ENCODE data around the gene WDR48. TPM values are rescaled to one million over a fixed set of nuclear protein-coding genes. Genes with fewer than 3 reads are reported as not detected.

WDR48 gene
- total RNA-seq, 1 donor from 2014 or later, result 48.9 TPM

GRCh38 chr3:39143051-39143885, 91.5 kb downstream of the WDR48 start:
- CTCF ChIA-PET, result no interaction called here
- no peak for DNase-seq
- Mint-ChIP-seq H3K4me1 (peaks cover 60% of the 10 kb centered on the region), H3K27me3 (no peaks in the 10 kb centered on the region), H3K9me3 (no peaks in the 10 kb centered on the region), H3K4me3 (no peak overlapping the region), H3K36me3 (ENCODE audit: low read depth) (peaks cover 78% of the 10 kb centered on the region), H3K27ac (no peak overlapping the region)
- TF ChIP-seq CTCF (IDR thresholded peaks at IDR 0.05), result no peak
- no peak for ATAC-seq (ENCODE audit: low read depth)
- intact Hi-C loops (cut with micrococcal nuclease), result no loop called here
- POLR2A ChIA-PET, result no interaction called here

GRCh38 chr3:39144095-39144747, 92.4 kb downstream of the WDR48 start:
- Mint-ChIP-seq H3K9me3 (no peaks in the 10 kb centered on the region), H3K4me3 (no peak overlapping the region), H3K27me3 (no peaks in the 10 kb centered on the region), H3K4me1 (peaks cover 70% of the 10 kb centered on the region), H3K36me3 (ENCODE audit: low read depth) (peaks cover 76% of the 10 kb centered on the region), H3K27ac (no peak overlapping the region)
- no peak for TF ChIP-seq CTCF (IDR thresholded peaks at IDR 0.05)
- intact Hi-C loops (cut with micrococcal nuclease), result no loop called here
- no peak for DNase-seq
- ChIA-PET POLR2A (no interaction called here), CTCF (no interaction called here)
- ATAC-seq (ENCODE audit: low read depth), result no peak

- ChIA-PET CTCF (no interaction called here), POLR2A (interaction anchor here (6.0 kb wide), 1 partner anchor 17 kb away, joined by 42 read pairs; no protein-coding TSS in a partner anchor)
- intact Hi-C loops (cut with micrococcal nuclease), result no loop called here
- TF ChIP-seq CTCF (IDR thresholded peaks at IDR 0.05), result no peak
- peaks cover 76% of the 10 kb centered on the region for H3K4me1 Mint-ChIP-seq
- ATAC-seq (ENCODE audit: low read depth), result no peak
- H3K9me3 Mint-ChIP-seq, result no peaks in the 10 kb centered on the region
- H3K4me3 Mint-ChIP-seq, result no peak overlapping the region
- H3K27ac Mint-ChIP-seq, result no peak overlapping the region
- no peak for DNase-seq
- peaks cover 71% of the 10 kb centered on the region for H3K36me3 Mint-ChIP-seq (ENCODE audit: low read depth)
- H3K27me3 Mint-ChIP-seq, result no peaks in the 10 kb centered on the region
Measured at GRCh38 chr3:39144748-39145380, 93.0 kb downstream of the WDR48 start.

GRCh38 chr3:39146083-39146501, 94.3 kb downstream of the WDR48 start:
- CTCF ChIA-PET, result interaction anchor here (1.7 to 2.0 kb wide), 2 partner anchors 20 to 142 kb away, joined by 4 to 7 read pairs; no protein-coding TSS in a partner anchor

More at GRCh38 chr3:39146083-39146501, 94.3 kb downstream of the WDR48 start:
- TF ChIP-seq CTCF (IDR thresholded peaks at IDR 0.05), result no peak
- H3K36me3 Mint-ChIP-seq (ENCODE audit: low read depth), result peaks cover 61% of the 10 kb centered on the region
- intact Hi-C loops (cut with micrococcal nuclease), result no loop called here
- H3K9me3 Mint-ChIP-seq, result no peaks in the 10 kb centered on the region
- no peaks in the 10 kb centered on the region for H3K27me3 Mint-ChIP-seq
- ATAC-seq (ENCODE audit: low read depth) (no peak), DNase-seq (no peak)
- H3K4me1 Mint-ChIP-seq, result peaks cover 81% of the 10 kb centered on the region
- H3K4me3 Mint-ChIP-seq, result peak overlapping the region; percentile 98
- POLR2A ChIA-PET, result interaction anchor here (1.3 to 6.0 kb wide), 3 partner anchors 15 to 32 kb away, joined by 4 to 42 read pairs (median 6); no protein-coding TSS in a partner anchor
- H3K27ac Mint-ChIP-seq, result peak overlapping the region; percentile 99

Other genes starting within 250 kb of the WDR48 start
- not detected in 2 replicates for gene SCN10A, start 235.8 kb upstream of the WDR48 start, total RNA-seq
- 0.16 and 0.20 TPM in 2 replicates for gene SCN11A, start 72 bp upstream of the WDR48 start, total RNA-seq
- gene GORASP1, start 55.6 kb downstream of the WDR48 start, total RNA-seq, result 41.6 and 47.8 TPM in 2 replicates
- 11.4 and 15.9 TPM in 2 replicates for gene TTC21A, start 55.7 kb downstream of the WDR48 start, total RNA-seq
- gene CSRNP1, start 101.6 kb downstream of the WDR48 start, total RNA-seq, result 17.5 and 18.1 TPM in 2 replicates
- gene XIRP1, start 140.6 kb downstream of the WDR48 start, total RNA-seq, result 0.29 and 0.60 TPM in 2 replicates
- 0.12 and 0.38 TPM in 2 replicates for gene CX3CR1, start 228.0 kb downstream of the WDR48 start, total RNA-seq